Prostate gland (tissue), 2 donors: ENCODE measurements around the gene PRKG1.

ENCODE experiments used
- POLR2A ChIP-seq: fragments of 450-650 bp; IDR thresholded peaks from one replicate; pipeline ENCODE4 v1.6.1; 2016; ENCODE audit warnings: antibody characterized with exemption, mild to moderate bottlenecking
- POLR2AphosphoS5 ChIP-seq: sonication (generic); formaldehyde crosslinking; IDR thresholded peaks from one replicate; pipeline ENCODE4 v1.6.1; 2017; ENCODE audit warnings: antibody characterized with exemption
- TF ChIP-seq, protein P1 (sequence below), 4 experiments: fragments of 200-600 bp in 2 of 4; fragments of 450-650 bp in 2 of 4; sonication (generic) in 2 of 4; IDR thresholded peaks; 1 replicate in 3 of 4; 2 replicates in 1 of 4; pipeline ENCODE4 v1.5.1; 2016 to 2019; ENCODE audit warnings: antibody characterized with exemption in 4 of 4, mild to moderate bottlenecking in 2 of 4, moderate library complexity in 2 of 4

DNA sequence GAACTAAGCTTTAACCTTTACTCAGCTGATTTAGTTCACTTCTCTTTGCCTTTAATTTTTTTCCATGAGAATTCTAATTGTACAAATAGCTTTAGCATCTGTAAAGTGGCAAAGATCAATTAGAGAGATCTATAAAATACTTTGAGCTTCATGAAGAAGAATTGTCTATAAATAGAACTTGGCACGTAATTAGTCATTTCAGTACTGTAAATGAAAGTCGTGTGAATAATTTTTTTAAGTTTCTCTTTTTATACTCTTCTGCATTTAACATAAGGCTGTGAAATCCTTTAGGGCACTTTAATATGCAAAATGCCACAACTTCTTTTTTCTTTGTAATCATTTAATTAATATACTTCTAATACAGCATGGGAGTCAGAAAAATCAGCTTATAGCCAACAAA, 447.3 kb downstream of the PRKG1 start:
- TF ChIP-seq POLR2AphosphoS5 (no peak), POLR2A (no peak)
- TF ChIP-seq, protein P1, sequence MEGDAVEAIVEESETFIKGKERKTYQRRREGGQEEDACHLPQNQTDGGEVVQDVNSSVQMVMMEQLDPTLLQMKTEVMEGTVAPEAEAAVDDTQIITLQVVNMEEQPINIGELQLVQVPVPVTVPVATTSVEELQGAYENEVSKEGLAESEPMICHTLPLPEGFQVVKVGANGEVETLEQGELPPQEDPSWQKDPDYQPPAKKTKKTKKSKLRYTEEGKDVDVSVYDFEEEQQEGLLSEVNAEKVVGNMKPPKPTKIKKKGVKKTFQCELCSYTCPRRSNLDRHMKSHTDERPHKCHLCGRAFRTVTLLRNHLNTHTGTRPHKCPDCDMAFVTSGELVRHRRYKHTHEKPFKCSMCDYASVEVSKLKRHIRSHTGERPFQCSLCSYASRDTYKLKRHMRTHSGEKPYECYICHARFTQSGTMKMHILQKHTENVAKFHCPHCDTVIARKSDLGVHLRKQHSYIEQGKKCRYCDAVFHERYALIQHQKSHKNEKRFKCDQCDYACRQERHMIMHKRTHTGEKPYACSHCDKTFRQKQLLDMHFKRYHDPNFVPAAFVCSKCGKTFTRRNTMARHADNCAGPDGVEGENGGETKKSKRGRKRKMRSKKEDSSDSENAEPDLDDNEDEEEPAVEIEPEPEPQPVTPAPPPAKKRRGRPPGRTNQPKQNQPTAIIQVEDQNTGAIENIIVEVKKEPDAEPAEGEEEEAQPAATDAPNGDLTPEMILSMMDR (IDR thresholded peaks at IDR 0.05), result no peak
